HG03060 (cell line): Measurements from ENCODE around the gene EPS15.

Experiments used
- ATAC-seq: cut with Tn5 transposase; IDR thresholded peaks from one replicate; pipeline ENCODE4 v1.9.1; 2021; ENCODE audit warnings: low read depth, moderate number of reproducible peaks; ENCODE audit not compliant: unreplicated experiment

Gene EPS15

DNA sequence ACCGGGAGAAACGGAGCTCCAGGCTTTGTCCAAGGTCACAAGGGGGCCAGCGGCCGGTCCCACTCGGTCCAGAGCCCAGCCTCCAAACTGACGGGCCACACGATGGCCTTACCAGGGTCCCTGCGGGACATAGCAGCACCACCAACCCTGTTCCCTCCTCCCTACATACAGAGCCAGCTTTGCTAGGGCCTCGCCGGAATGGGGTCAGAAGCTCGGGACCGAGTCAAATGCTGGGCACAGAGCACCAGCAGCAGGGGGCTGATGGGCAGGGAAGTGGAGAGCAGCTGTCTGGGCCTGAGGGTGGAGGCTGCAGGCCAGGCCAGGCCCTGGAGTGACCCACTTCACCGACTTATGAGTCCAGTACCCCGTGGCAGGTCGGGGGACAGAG, 173.8 kb downstream of the EPS15 start:
- no peak for ATAC-seq

DNA sequence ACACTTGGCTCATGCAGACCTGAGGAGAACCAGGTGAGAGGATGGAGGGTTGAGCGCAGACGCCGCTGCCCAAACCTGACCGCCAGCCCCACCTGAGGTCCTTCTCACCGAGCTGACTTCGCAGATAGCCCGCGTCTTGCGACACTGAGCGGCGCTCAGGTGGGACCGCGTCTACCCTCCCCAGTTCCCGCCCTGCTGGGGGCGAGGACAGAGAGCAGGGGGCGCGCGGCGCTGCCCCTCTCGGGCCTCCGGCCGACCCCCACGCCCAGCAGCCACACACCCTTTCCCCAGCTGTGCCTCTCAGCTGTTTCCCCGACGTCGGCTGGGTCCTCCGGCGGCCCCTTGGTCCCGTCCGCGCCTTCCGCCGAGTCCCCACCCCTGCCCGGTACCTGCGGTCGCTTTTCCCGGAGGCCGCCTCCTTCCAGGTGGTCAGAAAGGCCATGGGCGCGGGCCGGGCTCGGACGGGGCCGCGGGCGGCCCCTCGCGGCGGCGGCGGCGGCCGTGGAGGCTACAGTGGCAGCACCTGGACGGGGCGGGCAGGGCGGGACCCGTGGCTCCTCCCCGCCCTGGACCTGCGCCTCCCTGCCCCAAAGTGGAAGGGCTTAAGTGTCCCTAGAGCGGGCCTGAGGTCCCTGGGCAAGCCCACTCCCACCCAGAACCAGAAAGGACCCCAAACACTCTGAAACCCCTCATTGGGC, 174.3 kb downstream of the EPS15 start:
- no peak for ATAC-seq

DNA sequence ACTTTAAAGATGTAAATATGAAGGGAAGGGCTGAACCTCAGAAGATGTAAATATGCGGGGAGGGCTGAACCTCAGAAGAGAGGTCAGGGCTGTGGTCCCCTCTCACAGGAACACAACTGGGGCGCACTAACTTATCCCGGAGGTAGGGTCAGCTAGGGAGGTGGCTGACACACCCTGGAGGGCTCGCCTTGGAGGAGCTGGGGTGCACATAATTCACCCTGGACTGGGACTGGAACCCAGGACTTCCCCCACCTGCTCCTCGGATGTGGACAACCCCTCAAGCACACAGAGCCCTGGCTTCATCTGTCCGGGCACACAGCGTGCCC, 174.8 kb downstream of the EPS15 start:
- no peak for ATAC-seq

DNA sequence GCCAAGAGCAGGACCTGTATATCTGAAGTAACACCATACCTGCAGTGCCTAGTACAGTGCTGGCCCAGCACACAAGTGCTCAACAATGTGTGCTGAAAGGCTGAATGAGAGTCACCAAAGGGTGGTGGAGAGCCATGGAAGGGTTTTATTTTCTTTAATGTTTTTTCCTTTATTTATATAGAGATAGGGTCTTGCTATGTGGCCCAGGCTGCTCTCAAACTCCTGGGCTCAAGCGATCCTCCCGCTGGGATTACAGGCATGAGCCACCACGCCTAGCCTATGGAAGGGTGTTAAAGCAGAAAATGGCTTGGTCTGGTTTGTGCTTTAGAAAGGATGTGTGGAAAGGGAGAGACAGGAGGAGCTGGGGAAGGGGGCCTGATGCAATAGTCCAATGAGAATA, 175.4 kb downstream of the EPS15 start:
- ATAC-seq: no peak

DNA sequence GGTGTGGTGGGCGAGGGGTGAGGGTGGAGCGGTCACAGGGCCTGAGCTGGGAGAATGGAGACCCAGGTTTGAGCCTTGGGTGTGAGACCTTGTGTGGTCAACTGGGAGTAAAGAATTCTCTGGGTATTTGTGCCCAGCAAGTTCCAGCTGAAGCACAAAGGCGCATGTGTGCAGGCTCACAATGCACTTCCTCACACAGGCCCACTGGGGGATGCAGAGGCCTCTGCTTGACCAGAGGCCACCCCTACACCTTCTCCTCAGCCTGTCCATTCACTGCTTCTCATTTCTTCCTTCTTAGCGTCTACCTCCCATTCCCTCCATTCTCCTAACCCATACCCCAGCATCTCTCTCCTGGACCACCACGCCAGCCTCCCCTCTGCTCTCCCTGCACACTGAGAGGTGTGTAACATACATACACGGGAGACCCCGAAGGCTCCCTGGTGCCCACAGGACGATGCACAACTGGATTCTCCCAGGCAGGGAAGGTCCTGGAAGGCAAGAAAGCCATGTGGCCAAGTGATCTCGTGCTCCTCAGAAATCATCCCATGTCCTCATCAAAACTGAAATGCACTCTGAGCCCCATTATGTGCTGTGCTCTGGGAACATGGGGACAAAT, 176.4 kb downstream of the EPS15 start:
- ATAC-seq: no peak

DNA sequence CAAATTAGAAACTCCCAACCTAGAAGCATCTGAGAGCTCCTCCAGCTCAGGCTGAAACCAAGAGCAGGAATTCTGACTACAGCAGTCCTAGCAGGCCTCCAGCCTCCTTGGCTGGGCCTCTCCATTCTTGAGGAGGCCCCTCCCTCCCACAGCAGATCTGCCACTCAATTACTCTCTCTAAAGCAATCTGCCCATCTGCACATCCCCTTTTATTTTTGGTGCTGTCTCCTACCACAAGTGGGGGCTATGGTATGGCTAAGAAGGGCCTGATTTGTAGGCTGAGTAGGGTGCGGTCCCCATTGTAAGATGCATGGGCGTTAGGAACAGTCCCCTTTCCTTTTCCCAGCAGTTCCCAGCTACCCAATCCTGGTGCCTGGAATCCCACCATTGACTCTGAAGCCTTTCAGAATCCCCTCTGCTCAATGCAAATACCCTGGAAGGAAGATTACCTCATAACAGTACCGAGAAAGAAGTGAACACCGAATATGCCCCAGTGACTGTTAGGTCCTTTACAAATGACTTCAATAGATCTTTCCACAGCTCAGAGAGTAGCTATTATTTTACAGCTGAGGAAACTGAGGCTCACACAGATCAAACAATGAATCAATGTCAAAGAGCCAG, 177.1 kb downstream of the EPS15 start:
- no peak for ATAC-seq

DNA sequence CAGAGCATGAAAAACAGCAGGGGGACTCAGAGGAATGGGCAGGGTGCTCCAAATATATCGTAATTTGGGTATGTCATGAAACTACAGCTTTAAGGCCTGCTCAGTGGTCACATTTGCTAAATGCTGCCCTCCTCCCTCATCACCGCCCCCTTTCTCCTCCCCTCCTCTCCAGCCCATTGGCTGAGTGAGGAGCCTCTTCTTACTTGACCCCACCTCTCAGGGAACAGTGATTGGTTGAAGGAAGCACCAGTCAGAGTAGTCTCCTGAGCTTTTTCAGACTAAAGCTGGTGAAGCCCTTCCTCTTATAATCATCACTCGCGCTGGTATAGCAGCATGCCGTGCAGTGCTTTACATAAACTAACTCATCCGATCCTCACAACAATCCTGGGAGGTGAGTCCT, 178.7 kb downstream of the EPS15 start:
- no peak for ATAC-seq

DNA sequence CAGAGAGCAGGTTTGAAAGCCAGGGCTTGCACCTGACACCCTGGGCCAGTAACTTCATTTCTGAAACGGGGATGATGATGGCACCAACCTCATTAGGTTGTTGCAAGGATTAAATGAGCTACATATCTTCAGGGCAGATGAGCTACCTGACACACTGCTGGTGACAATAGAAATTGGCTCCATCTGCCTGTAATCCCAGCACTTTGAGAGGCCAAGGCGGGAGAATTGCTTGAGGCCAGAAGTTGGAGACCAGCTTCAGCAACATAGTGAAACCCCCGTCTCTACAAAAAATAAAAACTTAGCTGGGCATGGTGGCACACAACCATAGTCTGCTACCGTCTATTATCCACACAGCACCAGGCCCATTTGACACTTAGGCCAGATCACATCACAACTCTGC, 182.4 kb downstream of the EPS15 start:
- ATAC-seq: no peak

DNA sequence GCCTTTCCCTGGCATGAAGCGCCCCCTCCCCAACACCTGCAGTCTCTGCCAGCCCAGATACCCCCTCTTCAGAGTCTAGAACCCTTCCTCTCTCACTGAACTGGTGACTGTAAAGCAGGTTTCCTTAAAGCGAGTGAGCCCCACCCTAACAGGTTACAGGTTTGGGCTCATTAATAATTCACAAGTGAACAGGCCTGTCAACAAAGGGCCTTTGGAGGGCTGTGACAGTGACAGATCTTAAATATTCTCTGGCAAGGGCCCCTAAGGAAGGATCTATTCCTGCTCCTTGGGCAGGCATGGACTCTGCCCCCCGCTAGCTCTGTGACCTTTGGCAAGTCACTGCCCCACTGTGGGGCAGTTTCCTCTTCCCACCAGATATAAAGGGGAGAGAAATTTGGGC, 183.1 kb downstream of the EPS15 start:
- no peak for ATAC-seq

DNA sequence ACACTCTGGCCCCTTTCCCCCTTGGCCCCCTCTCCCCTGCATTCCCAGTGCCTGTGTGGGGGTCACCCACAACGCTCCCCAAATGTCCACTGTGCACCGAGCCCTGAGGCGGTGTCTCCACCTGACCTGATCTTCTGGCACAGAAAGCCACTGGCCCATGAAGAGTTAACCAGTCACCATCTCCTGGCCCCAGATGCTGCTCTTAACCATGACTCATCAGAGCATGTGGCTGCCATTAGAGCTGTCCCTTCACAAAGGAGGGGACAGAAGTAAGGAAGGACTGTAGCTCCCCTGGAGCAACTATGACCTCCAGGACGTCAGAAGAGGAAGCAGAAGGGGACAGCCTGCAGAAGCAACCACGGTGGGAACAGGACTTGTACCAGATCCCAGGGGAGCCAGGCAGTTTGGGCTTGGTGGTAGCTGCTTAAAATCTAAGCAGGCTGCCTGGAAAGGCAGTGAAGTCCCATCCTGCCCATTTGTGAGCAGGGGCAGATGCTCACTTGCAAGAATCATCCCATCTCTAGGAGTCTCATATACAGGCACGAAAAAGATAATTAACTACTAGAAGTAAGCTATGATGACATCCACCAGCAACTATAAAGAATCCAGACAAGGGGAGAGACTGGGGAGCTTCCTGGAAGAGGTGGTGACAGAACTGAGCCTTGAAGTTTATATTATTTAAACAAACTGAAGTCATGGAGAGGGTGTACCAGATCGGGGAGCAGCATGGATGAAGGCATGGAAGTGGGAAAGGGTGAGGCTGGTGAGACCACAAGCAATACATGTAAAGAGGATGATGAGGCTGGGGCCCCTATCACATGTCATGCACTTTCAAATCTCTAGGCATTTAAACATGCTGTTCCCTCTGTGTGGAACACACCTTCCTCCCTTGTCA, 187.6 kb downstream of the EPS15 start:
- no peak for ATAC-seq

DNA sequence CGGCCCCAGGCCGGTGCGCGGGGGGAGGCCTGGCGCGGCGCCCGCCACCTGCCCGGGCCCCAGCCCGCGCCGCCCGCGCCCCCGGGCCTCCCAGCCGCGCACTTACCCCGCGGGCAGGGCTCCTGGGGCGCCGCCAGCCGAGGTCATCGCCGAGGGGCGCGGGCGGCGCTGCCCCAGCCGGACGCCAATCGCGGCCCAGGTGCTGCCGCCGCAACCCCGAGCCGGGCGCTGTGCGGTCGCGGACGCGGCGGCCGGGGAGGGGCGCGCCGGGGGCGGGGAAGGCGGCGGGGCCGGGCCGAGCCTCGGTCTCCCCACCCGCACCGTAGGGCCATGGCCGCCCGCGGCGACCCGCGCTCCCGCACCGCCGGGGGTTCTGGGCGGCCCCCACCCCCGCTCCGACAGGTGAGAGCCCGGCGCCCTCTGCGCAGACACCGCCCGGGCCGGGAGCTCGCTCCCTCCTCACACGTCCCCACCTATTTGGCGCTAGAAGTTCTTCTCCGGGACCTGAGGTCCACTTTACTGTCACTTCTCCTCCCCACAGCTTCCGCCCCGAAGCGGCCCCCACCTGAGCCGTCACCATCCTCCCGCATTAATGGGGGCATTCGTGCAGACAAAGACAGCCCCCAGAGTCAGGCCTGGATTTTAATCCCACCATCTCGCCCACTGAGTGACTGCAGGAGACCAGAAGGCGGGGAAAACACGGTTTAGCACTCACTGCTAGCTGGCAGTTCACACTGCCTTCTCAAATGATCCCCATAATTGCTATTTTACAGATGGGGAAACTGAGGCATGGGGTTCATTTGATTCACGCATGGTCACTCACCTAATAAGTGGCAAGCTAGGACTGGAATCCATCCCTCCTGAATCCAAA, 188.5 kb downstream of the EPS15 start, which contains the start of gene TTC39A:
TSS of gene TTC39A (minus strand) at position 232 of the 871 bp plus-strand sequence. CDS start at position 147, 85 bp downstream.
- ATAC-seq: no peak

DNA sequence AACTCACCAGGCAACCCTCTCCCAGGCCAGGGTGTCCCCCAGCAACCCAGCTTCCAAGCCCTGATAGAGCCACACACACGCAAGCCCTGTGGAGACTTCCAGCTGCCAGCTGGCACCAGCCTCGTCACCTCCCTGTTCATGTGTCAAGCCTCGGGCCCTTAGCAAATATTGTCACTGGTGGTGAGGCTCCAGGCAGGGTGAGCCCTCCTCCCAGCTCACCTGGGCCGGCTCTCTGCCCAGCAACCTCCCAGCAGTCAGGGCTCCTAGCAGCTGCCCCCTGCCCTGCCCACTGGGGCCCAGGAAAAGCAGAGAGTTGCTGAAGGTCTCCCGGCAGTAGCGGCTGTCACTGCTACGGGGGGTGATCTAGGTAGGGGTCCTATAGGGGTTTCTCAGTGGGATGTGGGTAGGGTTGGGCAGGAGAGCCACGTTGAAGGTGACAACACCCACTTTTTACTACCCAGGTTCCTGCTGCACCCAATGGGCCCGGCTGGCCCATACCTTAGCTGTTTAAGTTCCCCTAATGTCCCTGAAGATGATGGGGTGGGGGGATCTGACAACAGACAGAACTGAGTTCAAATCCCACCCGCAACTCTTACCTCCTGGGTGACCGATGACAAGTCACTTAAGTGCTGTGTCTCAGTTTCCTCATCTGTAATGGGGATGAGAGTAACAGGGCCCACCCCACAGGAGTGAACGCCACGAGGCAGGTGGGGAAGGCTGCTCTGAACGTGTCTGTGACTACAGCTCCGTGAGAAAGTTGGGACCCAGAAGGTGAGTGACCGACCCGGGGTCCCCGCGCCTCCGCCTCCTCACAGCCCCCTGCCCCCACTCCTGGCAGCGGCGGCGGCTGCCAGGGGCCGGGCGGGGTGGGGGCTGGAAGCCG, 189.4 kb downstream of the EPS15 start:
- ATAC-seq: no peak

DNA sequence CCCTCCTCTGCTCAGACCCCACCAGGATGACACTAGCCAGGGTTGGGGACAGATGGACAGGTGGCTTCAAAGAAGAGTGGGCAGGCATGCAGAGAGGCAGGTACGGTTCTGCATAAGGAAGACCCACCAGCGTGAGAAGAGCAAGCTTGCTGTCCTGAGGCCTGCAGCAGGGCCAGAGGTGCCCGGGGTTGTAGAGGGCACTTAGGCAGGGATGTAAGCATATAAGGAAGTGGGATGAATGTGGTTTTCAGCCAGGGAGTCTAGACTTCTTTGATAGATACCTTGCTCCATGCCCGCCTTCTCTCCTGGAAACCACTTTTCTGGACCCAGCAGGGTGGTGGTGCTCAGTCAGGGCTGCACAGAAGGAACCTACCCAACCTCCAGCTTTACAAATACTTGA, 190.1 kb downstream of the EPS15 start:
- ATAC-seq: no peak

DNA sequence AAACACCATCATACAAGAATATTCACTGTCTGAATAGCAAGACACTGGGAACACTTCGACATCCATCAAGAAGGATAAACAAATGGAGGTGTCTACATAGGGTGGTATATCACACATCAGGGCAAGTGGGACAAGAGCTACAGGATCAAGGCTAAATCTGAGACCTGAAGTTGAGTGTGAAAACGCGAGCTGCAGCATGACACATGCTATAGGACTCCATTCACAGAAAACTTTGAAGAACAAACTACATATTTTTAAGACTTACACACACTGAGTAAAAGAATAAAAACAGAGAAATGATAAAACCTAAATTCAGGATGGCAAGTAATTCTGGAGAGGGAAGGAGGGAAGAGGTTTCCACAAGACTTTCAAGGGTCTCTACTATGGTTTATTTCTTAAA, 190.8 kb downstream of the EPS15 start:
- no peak for ATAC-seq

DNA sequence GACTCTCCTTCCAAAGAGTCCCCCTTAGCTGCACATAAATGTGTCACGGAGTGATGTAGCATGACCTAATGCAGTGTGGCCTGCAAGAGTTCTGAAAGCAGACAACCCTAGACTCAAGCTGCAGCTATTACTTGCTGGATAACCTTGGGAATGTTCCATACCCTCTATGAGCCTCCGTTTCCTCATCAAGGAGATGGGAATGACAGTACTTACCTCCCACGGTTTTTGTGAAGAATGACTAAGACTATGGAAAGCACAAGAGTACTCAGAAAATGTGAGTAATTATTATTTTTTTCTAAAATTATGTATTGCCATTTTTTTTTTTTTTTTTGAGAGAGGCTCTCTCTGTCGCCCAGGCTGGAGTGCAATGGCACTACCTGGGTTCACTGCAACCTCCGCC, 191.7 kb downstream of the EPS15 start:
- no peak for ATAC-seq

DNA sequence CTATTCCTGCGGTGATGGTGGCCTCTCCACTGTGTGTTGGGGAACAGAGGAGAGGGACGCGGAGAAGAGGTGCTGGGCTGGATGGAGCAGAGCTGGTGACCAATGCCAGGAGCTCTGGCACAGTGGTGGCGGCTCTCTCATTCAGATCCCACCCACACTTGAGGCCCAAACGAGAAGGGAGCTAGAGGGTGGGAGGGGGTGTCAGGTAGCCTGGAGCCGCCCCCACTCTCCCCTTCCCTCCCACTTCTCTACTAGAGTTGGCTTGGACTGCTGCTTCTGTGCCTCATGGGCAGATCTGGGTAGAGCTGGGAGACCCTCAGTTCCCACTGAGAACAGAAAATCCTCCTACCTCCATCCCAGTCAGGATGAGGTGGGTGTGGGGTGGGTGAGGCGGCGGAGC, 192.2 kb downstream of the EPS15 start:
- ATAC-seq: no peak

DNA sequence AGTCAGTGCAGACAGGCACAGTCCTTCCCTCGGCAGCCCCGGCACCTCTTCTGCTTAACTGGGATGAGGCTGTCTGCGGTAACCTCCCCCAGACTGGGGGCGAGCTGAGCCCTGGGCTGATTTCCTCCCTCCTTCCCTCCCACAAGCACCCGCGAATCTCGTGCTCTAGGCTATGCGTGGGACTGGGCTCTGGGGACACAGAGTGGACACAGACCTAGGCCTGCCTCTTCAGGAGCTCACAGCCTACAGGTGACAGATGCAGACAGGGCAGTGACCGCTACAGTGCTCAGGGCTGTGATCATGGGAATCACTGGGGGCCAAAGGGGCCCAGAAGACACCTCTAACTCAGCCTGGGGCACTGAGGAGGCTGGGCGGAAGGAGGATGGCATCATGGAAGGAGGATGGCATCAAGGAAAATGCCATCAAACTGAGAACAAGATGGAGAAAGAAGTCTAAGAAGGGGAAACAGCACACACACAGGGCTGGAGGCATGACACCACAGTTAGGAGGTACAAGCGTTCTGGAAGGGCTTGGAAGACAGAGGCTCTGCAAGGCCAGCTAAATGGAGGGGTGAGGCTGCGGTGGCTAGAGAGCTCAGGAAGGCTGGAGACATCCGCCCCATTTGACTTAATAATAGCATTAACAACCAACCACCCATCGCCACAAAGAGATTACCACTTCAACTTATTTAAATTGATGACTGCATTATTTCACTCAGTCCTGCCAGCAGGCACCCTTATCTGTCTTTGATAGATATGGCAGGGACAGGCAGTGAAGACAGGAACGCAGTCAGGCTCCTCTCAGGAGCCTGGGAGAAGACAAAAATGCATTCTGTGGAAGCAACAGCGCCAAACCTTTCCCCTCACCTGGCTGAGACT, 192.9 kb downstream of the EPS15 start:
- ATAC-seq: no peak

DNA sequence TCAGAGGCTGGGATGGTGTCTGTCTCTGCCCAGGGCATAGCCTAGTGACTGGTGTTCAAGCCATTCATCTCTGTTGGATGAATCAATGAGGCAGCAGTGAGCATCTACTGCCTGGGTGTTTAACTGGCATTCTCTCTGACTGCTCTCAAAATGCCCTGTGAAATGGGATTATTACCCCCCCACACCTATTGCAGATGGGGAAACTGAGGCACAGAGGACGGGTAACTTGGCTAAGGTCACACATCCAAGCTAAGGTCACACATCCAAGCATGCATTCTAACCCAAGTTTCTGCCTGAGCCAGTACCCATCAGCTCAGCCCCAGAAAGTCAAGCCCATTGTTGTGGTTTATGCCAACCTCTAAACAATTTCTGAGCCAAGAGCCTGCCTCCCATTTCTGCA, 193.7 kb downstream of the EPS15 start:
- ATAC-seq: no peak
